HepG2 (cell line): ENCODE measurements around the gene PLEKHO1. TPM values are rescaled to one million over a fixed set of nuclear protein-coding genes. Genes with fewer than 3 reads are reported as not detected.

Experiments used
- ATAC-seq: fragments of 200-7000 bp; cut with Tn5 transposase; 3 replicates; pipeline ENCODE4 v1.9.1; 2020; ENCODE audit warnings: mild to moderate bottlenecking, moderate library complexity
- BruUV-seq: library from RNA; stranded (reverse); fragments of 400-500 nt; replicated peaks from 2 replicates; lab custom pipeline; 2021; lab: Mats Ljungman, UMichigan
- CTCF ChIA-PET: fragments of 300-600 bp; formaldehyde crosslinking; extraction: SDS; loops from one replicate; lab custom pipeline; 2021; ENCODE audit warnings: low total read pairs, inconsistent platforms, low intra/inter-chr PET ratio; lab: Yijun Ruan, JAX
- POLR2A ChIA-PET: fragments of 350-600 bp; sonication (Branson Sonifier 250); formaldehyde crosslinking; loops from one replicate; lab custom pipeline; 2020; ENCODE audit warnings: antibody characterized with exemption, inconsistent platforms; lab: Yijun Ruan, JAX
- DNase-seq: peaks from one replicate; pipeline ENCODE4 v3.0.0-alpha.2; 2015; ENCODE audit warnings: low spot score
- FAIRE-seq: peaks from 3 replicates; lab custom pipeline; 2011; peaks lifted over from hg19 to GRCh38; lab: Jason Lieb, UNC
- H2AFZ ChIP-seq: one replicate; pipeline ENCODE4 v1.6.1; 2011; ENCODE audit warnings: low read length, inconsistent platforms
- H3K27ac ChIP-seq: fragments of 300-600 bp; 3 replicates; pipeline ENCODE4 v1.8.0; 2011; ENCODE audit warnings: mixed run types, mild to moderate bottlenecking, mixed read lengths, low read length, inconsistent platforms; ENCODE audit not compliant: insufficient read depth; ENCODE audit errors: extremely low read length
- H3K27me3 ChIP-seq, 2 experiments: fragments of 200-600 bp in 1 of 2; 2 replicates in 1 of 2; 3 replicates in 1 of 2; pipeline versions ENCODE4 v1.6.0 to v1.8.0; 2011; ENCODE audit warnings: low read length in 2 of 2, mild to moderate bottlenecking in 2 of 2, moderate library complexity in 2 of 2, inconsistent platforms in 1 of 2; ENCODE audit not compliant: insufficient read depth in 2 of 2, control insufficient read depth in 1 of 2
- H3K36me3 ChIP-seq, 2 experiments: fragments of 200-600 bp in 1 of 2; replicated peaks in 1 of 2; 2 replicates in 1 of 2; 3 replicates in 1 of 2; pipeline versions ENCODE4 v1.5.1 to v1.8.0; 2011; ENCODE audit warnings: low read length in 2 of 2, inconsistent platforms in 1 of 2; ENCODE audit not compliant: insufficient read depth in 2 of 2, control insufficient read depth in 1 of 2
- H3K4me1 ChIP-seq: 2 replicates; pipeline ENCODE4 v1.5.1; 2012; ENCODE audit warnings: low read length, inconsistent platforms; ENCODE audit not compliant: insufficient read depth
- H3K4me2 ChIP-seq: 2 replicates; pipeline ENCODE4 v1.6.0; 2011; ENCODE audit warnings: low read depth, low read length, inconsistent platforms
- H3K4me3 ChIP-seq, 3 experiments: fragments of 200-600 bp in 1 of 3; sonication (generic), shearing (Covaris generic) in 1 of 3; replicated peaks in 1 of 3; 2 replicates each; pipeline ENCODE4 v1.5.1; 2011 to 2016; ENCODE audit warnings: low read length in 3 of 3, inconsistent platforms in 2 of 3, low read depth in 2 of 3, mild to moderate bottlenecking in 2 of 3, control low read depth in 1 of 3, mixed read lengths in 1 of 3; ENCODE audit not compliant: insufficient read depth in 1 of 3
- H3K79me2 ChIP-seq: one replicate; pipeline ENCODE4 v1.6.1; 2011; ENCODE audit warnings: low read length, inconsistent platforms; ENCODE audit not compliant: insufficient read depth
- H3K9ac ChIP-seq: 2 replicates; pipeline ENCODE4 v1.6.0; 2011; ENCODE audit warnings: mild to moderate bottlenecking, low read depth, low read length, inconsistent platforms; ENCODE audit not compliant: insufficient read depth
- H3K9me3 ChIP-seq: 2 replicates; pipeline ENCODE4 v1.5.1; 2012; ENCODE audit warnings: mild to moderate bottlenecking, low read length
- H4K20me1 ChIP-seq: 2 replicates; pipeline ENCODE4 v1.6.0; 2011; ENCODE audit warnings: inconsistent platforms, mild to moderate bottlenecking, low read length, moderate library complexity; ENCODE audit not compliant: insufficient read depth
- AKAP8 ChIP-seq: sonication (generic); formaldehyde crosslinking; IDR thresholded peaks from 2 replicates; pipeline ENCODE4 v1.5.1; 2020; ENCODE audit warnings: mild to moderate bottlenecking, missing genetic modification reagents
- CEBPB ChIP-seq: IDR thresholded peaks from 2 replicates; pipeline ENCODE4 v1.6.1; 2011; ENCODE audit warnings: low read depth, low read length, improper control_type of control experiment, borderline replicate concordance
- CERS6 ChIP-seq: sonication (generic); formaldehyde crosslinking; IDR thresholded peaks from 2 replicates; pipeline ENCODE4 v1.5.0; 2020; ENCODE audit warnings: missing genetic modification reagents
- CHD4 ChIP-seq: fragments of 200-600 bp; sonication (generic); IDR thresholded peaks from 2 replicates; pipeline ENCODE4 v1.7.0; 2017; ENCODE audit warnings: mild to moderate bottlenecking, low read length, borderline replicate concordance
- IKZF4 ChIP-seq: sonication (generic); formaldehyde crosslinking; IDR thresholded peaks from 2 replicates; pipeline ENCODE4 v1.5.1; 2020; ENCODE audit warnings: borderline replicate concordance, mild to moderate bottlenecking, low read depth, missing genetic modification reagents; ENCODE audit errors: not compliant biosample characterization
- RAD51 ChIP-seq: fragments of 450-650 bp; IDR thresholded peaks from 2 replicates; pipeline ENCODE4 v1.6.1; 2016; ENCODE audit warnings: borderline replicate concordance
- SP2 ChIP-seq: sonication (generic); formaldehyde crosslinking; IDR thresholded peaks from 2 replicates; pipeline ENCODE4 v1.5.1; 2020; ENCODE audit warnings: mild to moderate bottlenecking, missing genetic modification reagents
- ZNF224 ChIP-seq: sonication (generic); formaldehyde crosslinking; IDR thresholded peaks from 2 replicates; pipeline ENCODE4 v1.5.0; 2020; ENCODE audit warnings: mild to moderate bottlenecking, missing genetic modification reagents
- ZNF567 ChIP-seq: sonication (generic); formaldehyde crosslinking; IDR thresholded peaks from 2 replicates; pipeline ENCODE4 v1.8.1; 2023; ENCODE audit warnings: mild to moderate bottlenecking, missing genetic modification reagents, borderline replicate concordance
- WGBS: methylation state at CpG from one replicate; pipeline ENCODE4 v1.1.6; 2017; ENCODE audit warnings: low lambda C conversion rate; 5-methylcytosine and 5-hydroxymethylcytosine counted together
- in situ Hi-C: cut with HindIII; loops from 2 replicates; pipeline ENCODE4 v1.10.0; 2017; ENCODE audit warnings: low pct_unique_long_range_greater_than_20kb; ENCODE audit not compliant: extremely low pct_ligation_motif_present
- intact Hi-C: fragments of 100-400 bp; cut with micrococcal nuclease; formaldehyde crosslinking; loops from one replicate; pipeline ENCODE4 v1.10.0; 2022; ENCODE audit not compliant: unreplicated experiment
- polyA plus RNA-seq, 8 experiments: library from polyadenylated mRNA; depleted of rRNA in 3 of 8; stranded (reverse) in 7 of 8; unstranded in 1 of 8; fragments of >200 nt; fragmentation: Illumina TruSeq in 4 of 8; extraction: Trizol in 4 of 8; gene quantifications; 2 replicates each; pipeline versions ENCODE4 v1.2.1 to v1.2.3, GENCODE V29; 2011 to 2016; ENCODE audit warnings: low read depth in 4 of 8, missing spikeins in 1 of 8, mixed read lengths in 1 of 8; ENCODE audit not compliant: insufficient read depth in 1 of 8
- total RNA-seq, 5 experiments: library from RNA; depleted of rRNA; stranded (reverse); fragments of >200 nt; fragmentation: Illumina TruSeq; extraction: Trizol; gene quantifications; 2 replicates each; pipeline ENCODE4 v1.2.3, GENCODE V29; 2016; ENCODE audit warnings: low read depth in 1 of 5

PLEKHO1 gene
- total and polyA plus RNA-seq, 2 of the 13 experiments (the other 11 are each of a cell fraction or from before 2014, with no cell fraction given), result 9.8 to 10.1 TPM

- BruUV-seq, result no TSS peak
- ATAC-seq, result no peak
- CTCF ChIA-PET, result no interaction called here
- H3K4me1 ChIP-seq, result peaks cover 10% of the 10 kb centered on the region
- H3K79me2 ChIP-seq, result no peaks in the 10 kb centered on the region
- TF ChIP-seq ZNF567 (CRISPR knock-in tag), result no peak
- no peak for TF ChIP-seq ZNF224 (CRISPR knock-in tag)
- no peak for TF ChIP-seq RAD51
- TF ChIP-seq IKZF4 (CRISPR knock-in tag), result no peak
- TF ChIP-seq CEBPB, result no peak
- no peak for TF ChIP-seq SP2 (CRISPR knock-in tag)
- no peak for TF ChIP-seq AKAP8 (CRISPR knock-in tag)
- no peak for TF ChIP-seq CHD4
- TF ChIP-seq CERS6, result no peak
- no peak overlapping the region for H3K4me2 ChIP-seq
- H3K4me3 ChIP-seq, result no peak overlapping the region
- no peaks in the 10 kb centered on the region for H3K36me3 ChIP-seq
- no peak overlapping the region for H2AFZ ChIP-seq
- H3K27me3 ChIP-seq, result 0 out of 5 replicates have a peak, but pooled peaks cover 0 to 5% of the 10 kb centered on the region in 2 experiments
- H3K9ac ChIP-seq, result no peak overlapping the region
- H4K20me1 ChIP-seq, result no peaks in the 10 kb centered on the region
- no peak for FAIRE-seq
- POLR2A ChIA-PET, result no interaction called here
- in situ Hi-C loops (no loop called here), intact Hi-C loops (no loop called here)
- H3K9me3 ChIP-seq, result no peaks in the 10 kb centered on the region
- no peak for DNase-seq
- no peak overlapping the region for H3K27ac ChIP-seq
- WGBS, result 0% methylated on average over 3 of the region's 3 CpGs
Observed at GRCh38 chr1:150176593-150176992, 26.9 kb downstream of the PLEKHO1 start.
